Parathyroid adenoma (tissue), 2 donors: ENCODE data around the gene P4HA2.

Experiments used
- H2AFZ ChIP-seq: fragments of 300-600 bp; sonication (generic); one replicate; pipeline ENCODE4 v1.7.0; 2017; ENCODE audit warnings: antibody characterized with exemption, mild to moderate bottlenecking
- H3K27ac ChIP-seq: fragments of 300-600 bp; sonication (generic); one replicate; pipeline ENCODE4 v1.7.0; 2017
- H3K27me3 ChIP-seq: fragments of 300-600 bp; sonication (generic); one replicate; pipeline ENCODE4 v1.7.0; 2017; ENCODE audit warnings: low read length; ENCODE audit not compliant: control insufficient read depth, insufficient read depth
- H3K36me3 ChIP-seq: fragments of 300-600 bp; sonication (generic); one replicate; pipeline ENCODE4 v1.7.0; 2017; ENCODE audit warnings: low read length; ENCODE audit not compliant: control insufficient read depth, insufficient read depth
- H3K4me1 ChIP-seq: fragments of 300-600 bp; sonication (generic); one replicate; pipeline ENCODE4 v1.7.0; 2017; ENCODE audit warnings: control low read depth
- H3K4me2 ChIP-seq: fragments of 300-600 bp; sonication (generic); one replicate; pipeline ENCODE4 v1.7.0; 2017; ENCODE audit warnings: low read length
- H3K4me3 ChIP-seq: fragments of 300-600 bp; sonication (generic); one replicate; pipeline ENCODE4 v1.7.0; 2017; ENCODE audit warnings: low read depth, low read length
- H3K79me2 ChIP-seq: fragments of 300-600 bp; sonication (generic); one replicate; pipeline ENCODE4 v1.7.0; 2017; ENCODE audit warnings: control low read depth
- H3K9ac ChIP-seq: fragments of 300-600 bp; sonication (generic); one replicate; pipeline ENCODE4 v1.7.0; 2017; ENCODE audit warnings: mild to moderate bottlenecking
- H3K9me3 ChIP-seq: fragments of 300-600 bp; sonication (generic); one replicate; pipeline ENCODE4 v1.7.0; 2017; ENCODE audit warnings: low read length; ENCODE audit not compliant: control insufficient read depth
- CTCF ChIP-seq: fragments of 300-600 bp; sonication (generic); IDR thresholded peaks from one replicate; pipeline ENCODE4 v1.7.0; 2017; ENCODE audit warnings: antibody characterized with exemption, mild to moderate bottlenecking
- donor health status: primary hyperparathyroidism.

P4HA2 gene

GRCh38 chr5:132246806-132247205 lies 19.2 kb upstream of the P4HA2 start:
- no peaks in the 10 kb centered on the region for H3K36me3 ChIP-seq
- H3K4me3 ChIP-seq = no peak overlapping the region
- no peak overlapping the region for H3K4me2 ChIP-seq
- H3K4me1 ChIP-seq = no peaks in the 10 kb centered on the region
- H3K9me3 ChIP-seq = no peaks in the 10 kb centered on the region
- TF ChIP-seq CTCF = no peak
- no peaks in the 10 kb centered on the region for H3K79me2 ChIP-seq
- no peaks in the 10 kb centered on the region for H3K27me3 ChIP-seq
- no peak overlapping the region for H3K9ac ChIP-seq
- H3K27ac ChIP-seq = no peak overlapping the region
- no peak overlapping the region for H2AFZ ChIP-seq

GRCh38 chr5:132245593-132245992 lies 17.9 kb upstream of the P4HA2 start:
- Histone ChIP-seq H3K9ac (no peak overlapping the region), H3K36me3 (no peaks in the 10 kb centered on the region), H3K27ac (no peak overlapping the region), H3K27me3 (no peaks in the 10 kb centered on the region), H3K9me3 (no peaks in the 10 kb centered on the region), H3K4me1 (no peaks in the 10 kb centered on the region), H2AFZ (no peak overlapping the region), H3K4me2 (no peak overlapping the region), H3K4me3 (no peak overlapping the region), H3K79me2 (no peaks in the 10 kb centered on the region)
- TF ChIP-seq CTCF = no peak

DNA sequence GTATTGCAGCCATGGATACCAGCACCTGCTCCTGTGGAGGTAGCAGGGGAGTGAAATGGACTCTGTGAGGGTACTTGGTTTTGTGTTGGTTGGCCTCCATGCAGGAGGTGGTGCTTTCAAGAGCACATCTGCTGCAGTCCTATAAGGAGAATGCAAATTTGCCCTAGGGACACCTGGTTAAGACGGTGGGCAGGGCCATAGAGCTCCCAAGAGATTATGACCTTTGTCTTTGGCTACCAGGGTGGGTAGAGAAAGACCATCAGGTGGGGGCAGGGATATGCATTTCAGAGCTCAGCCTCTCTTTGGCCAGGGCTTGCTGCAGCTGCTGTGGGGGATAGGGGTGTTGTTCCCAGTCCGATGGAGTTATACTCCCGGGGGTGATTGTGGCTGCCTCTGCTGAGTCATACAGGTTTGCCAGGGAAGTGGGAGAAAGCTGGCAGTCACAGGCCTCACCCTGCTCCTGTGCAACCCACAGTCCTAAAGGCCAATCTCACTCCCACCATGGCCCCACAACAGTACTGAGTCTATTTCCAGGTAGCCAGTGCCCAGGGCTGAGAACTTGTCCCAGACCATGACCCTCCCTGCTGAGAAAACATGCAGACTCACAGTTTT lies 15.8 kb upstream of the P4HA2 start:
- H3K36me3 ChIP-seq = no peaks in the 10 kb centered on the region
- H3K4me3 ChIP-seq = no peak overlapping the region
- H3K27ac ChIP-seq = no peak overlapping the region
- no peak overlapping the region for H3K9ac ChIP-seq
- H2AFZ ChIP-seq = no peak overlapping the region
- H3K4me1 ChIP-seq = no peaks in the 10 kb centered on the region
- no peaks in the 10 kb centered on the region for H3K27me3 ChIP-seq
- TF ChIP-seq CTCF = no peak
- no peaks in the 10 kb centered on the region for H3K79me2 ChIP-seq
- no peaks in the 10 kb centered on the region for H3K9me3 ChIP-seq
- H3K4me2 ChIP-seq = no peak overlapping the region

DNA sequence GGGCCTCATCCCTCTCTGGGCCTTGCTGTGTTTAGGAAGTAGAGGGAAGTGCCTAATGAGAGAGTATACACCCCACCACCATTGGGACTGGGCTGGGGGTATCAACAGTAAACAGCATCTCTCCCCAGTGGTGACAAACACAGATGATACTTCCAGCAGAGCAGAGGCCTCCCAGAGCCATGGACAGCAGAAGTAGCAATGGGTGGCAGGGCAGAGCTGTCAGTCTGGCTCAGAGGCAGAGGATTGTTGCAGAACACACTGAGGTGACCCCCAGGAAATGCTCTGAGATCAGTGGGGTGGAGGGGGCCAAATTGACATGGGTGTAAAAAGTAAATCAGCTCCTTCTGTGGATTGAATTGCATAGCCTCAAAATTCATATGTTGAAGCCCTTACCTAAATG lies 12.1 kb upstream of the P4HA2 start:
- H2AFZ ChIP-seq = no peak overlapping the region
- H3K27ac ChIP-seq = no peak overlapping the region

More for the DNA sequence above, 12.1 kb upstream of the P4HA2 start:
- TF ChIP-seq CTCF = no peak
- Histone ChIP-seq H3K4me3 (no peak overlapping the region), H3K4me1 (no peaks in the 10 kb centered on the region), H3K9me3 (no peaks in the 10 kb centered on the region), H3K4me2 (no peak overlapping the region), H3K79me2 (no peaks in the 10 kb centered on the region), H3K36me3 (no peaks in the 10 kb centered on the region), H3K27me3 (no peaks in the 10 kb centered on the region), H3K9ac (no peak overlapping the region)
